GM18951 (cell line): ENCODE results near the gene DSG3.
"Not testable (repeated sequence)": the region's sequence is repeated elsewhere in the genome, so short reads cannot be mapped to it uniquely, and the experiment has no call there.

Source experiments
- POLR2A ChIP-seq: IDR thresholded peaks from 4 replicates; pipeline ENCODE4 v1.6.1; 2011; ENCODE audit warnings: mild to moderate bottlenecking; ENCODE audit not compliant: insufficient read length, insufficient read depth; ENCODE audit errors: extremely low read depth
- in situ Hi-C: fragments of 300-500 bp; cut with MboI; formaldehyde crosslinking; loops from one replicate; pipeline ENCODE4 v1.12.0; 2022; ENCODE audit warnings: low sequenced_read_pairs, mixed read lengths, inconsistent platforms; ENCODE audit not compliant: unreplicated experiment

DSG3 gene

DNA sequence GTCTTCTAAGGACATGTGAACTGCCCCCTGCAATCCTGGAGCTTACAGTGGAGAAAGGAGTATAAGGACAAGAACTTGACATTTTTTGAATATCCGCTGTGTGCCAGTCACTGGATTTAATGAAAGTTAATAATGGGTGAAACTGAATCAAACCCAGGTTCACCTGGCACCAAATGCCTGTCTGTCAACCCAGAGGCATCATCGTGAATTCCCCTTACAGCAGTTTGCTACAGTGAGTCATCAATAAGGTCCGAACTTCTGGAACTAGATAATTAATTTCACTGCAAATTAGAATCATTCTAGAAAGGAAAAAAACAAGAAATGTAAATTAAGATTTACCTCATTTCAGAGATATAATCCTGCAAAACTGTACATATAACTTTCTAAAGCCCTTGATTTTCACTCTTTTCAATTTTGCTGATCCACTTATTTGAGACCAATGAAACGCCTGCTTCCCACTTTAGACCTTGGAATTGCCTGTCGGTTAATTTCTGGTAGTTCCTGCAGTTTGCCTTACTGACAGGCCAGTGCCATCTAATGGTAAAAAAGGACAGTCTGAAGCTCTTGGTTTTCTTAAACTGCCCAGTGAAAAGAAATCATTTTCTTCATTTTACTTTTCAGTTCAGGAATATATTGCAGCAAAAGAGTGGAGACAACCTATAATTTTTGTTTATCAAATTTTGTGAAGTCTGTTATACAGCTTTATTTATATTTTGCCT is 58.6 kb downstream of the DSG3 start:
- in situ Hi-C loops: no loop called here

DNA sequence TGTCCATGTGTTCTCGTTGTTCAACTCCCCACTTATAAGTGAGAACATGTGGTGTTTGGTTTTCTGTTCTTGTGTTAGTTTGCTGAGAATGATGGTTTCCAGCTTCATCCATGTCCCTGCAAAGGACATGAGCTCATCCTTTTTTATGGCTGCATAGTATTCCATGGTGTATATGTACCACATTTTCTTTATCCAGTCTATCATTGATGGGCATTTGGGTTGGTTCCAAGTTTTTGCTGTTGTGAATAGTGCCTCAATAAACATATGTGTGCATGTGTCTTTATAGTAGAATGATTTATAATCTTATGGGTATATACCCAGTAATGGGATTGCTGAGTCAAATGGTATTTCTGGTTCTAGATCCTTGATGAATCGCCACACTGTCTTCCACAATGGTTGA is 59.6 kb downstream of the DSG3 start:
- in situ Hi-C loops: not testable (repeated sequence)

More for the DNA sequence above, 58.6 kb downstream of the DSG3 start:
- TF ChIP-seq POLR2A: no peak

DNA sequence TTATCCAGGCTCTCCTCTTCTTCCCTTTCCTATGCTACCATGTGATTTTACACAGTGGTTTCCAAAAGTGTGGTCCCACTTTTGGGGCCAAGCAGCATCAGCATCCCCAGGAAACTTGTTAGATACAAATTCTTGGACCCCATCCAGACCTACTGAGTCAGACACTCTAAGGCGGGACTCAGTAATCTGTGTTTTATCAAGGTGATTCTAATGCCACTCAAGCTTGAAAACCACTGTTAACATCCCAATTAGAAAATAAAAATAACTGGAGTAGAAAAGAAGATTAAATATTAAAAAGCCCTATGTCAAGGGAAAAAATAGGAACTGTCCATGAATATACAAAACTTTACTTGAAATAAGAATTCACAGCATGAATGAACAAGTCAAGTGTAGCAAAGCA is 61.2 kb downstream of the DSG3 start:
- no peak for TF ChIP-seq POLR2A
- in situ Hi-C loops: no loop called here

DNA sequence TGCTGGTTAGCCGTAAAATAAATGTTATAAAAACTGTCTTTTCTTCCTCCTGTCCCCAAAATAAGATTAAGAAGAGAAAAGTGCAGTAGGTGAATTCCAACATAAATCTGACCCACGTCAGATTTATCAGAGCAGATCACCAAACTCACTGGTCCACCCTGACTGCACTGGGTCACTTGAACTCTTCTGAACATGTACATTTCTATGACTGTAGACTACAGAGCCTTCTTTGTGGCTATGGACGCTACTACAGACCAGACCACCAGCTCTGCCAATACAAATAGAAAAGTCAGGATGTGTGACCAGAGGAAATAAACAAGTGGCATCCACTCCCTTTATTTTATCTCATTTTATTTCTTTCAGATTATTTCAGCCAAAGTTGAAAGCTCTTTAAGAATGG is 62.0 kb downstream of the DSG3 start:
- in situ Hi-C loops: no loop called here
- TF ChIP-seq POLR2A: no peak

DNA sequence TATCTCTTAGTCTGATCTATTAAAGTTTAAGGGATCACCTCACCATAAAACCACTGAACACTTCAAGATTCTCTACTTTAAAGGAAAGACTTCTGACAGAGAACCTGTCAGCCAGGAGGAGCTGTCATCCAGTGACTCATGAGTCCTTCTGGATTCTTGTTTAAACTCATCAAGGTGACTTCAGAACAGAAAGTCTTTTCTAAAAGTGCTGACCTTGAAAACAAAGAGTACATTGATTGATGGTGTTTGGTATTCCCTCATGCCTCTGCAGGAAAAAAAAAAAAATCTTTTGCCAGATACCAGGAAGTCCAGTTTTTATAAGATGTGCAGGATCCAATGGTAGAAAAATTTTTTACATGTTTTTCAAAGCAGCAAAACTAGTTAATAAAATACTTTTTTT is 62.8 kb downstream of the DSG3 start:
- in situ Hi-C loops: no loop called here
- TF ChIP-seq POLR2A: no peak

DNA sequence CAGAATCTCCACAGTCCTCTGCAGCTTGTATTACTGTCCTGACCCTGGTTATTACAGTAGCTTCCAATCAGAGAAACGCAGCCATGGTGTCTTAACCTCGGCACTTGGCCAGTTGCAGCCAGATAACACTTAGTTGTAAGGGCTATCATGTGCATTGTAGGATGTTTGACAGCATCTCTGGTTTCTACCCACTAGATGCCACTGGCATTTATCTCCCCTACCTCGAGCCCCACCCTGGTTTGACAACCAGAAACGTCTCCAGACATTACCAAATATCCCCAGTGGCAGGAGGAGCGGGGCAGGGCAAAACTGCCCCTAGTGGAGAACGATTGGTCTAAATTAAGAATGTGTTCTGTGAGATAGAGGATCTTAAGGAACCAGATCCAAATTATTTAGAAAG is 63.6 kb downstream of the DSG3 start:
- in situ Hi-C loops: no loop called here
- no peak for TF ChIP-seq POLR2A

DNA sequence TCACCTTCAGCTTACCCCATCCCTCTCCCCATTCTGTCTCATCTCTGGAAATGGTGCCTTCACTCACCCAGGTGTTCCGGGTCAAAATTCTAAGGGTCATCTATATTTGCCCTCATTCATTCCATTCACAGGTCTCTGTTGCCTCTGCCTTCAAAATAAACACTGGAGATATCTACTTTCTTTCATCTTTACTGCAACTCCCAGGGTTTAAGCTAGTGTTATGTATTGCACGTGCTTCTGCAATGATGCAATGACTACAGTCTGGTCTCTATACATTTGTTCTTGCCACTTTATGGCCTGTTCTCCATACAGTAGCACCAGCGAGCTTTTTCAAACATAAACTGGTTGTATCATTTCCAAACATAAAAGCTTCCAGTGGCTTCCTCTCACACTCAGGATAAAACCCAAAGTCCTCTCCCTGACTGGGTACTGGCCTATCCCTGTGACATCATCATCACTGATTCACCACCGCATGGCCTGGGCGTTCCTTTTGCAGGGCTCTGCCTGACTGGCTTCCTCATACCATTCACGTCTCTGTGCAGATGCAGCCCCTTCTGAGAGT is 64.7 kb downstream of the DSG3 start:
- no peak for TF ChIP-seq POLR2A
- in situ Hi-C loops: no loop called here

DNA sequence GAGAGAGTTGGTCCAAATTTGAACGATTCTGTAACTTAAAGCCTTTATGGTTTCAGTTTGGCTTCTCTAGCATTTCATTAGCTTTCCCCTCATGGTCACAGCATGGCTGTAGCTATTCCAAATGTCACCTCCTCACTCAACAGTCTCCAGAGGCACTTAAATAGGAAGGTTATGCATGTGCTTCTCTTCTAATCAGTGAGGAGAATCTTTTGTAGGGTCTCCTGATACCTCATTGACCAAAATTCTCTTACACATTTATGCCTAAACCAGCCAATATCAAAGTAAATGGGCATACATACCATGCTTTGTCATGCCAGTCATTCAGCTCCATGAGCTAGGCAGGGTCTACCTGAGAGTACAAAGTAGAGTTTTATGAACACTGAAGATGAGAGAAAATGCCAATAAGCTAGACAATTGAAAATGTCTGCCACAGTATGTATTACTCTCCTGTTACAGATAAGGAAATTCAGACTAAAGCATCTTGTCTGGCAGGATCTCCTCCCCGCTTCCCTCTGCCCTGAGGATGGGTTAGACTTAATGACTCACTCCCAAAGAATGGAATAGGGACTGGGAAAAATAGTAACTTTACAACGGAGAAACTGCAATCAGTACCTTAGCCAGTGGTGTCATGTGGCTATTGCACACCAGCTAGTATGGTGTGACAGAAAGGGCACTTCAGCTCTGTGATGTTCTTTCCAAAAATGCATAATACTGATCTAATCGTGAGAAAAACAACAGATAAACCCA is 65.8 kb downstream of the DSG3 start:
- TF ChIP-seq POLR2A: no peak
- in situ Hi-C loops: no loop called here

DNA sequence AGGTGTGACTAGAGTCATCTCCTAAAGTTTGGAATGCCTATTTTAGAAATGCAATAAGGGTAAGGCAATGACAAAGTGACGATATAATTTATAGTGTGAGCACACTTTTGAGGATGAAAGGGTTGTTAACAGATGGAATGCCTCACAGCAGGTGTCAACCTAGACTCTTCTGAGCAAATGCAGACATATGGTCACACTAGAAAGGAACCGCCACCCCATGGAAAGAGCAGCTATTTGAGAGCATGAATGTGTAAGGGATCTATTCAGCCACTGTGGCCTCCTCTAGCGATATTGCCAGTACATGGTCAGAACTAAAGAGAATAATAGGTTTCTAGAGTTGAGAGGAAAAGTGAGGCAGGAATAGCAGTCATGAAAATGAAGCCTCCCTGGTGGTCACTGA is 68.9 kb downstream of the DSG3 start:
- in situ Hi-C loops: no loop called here
- no peak for TF ChIP-seq POLR2A

DNA sequence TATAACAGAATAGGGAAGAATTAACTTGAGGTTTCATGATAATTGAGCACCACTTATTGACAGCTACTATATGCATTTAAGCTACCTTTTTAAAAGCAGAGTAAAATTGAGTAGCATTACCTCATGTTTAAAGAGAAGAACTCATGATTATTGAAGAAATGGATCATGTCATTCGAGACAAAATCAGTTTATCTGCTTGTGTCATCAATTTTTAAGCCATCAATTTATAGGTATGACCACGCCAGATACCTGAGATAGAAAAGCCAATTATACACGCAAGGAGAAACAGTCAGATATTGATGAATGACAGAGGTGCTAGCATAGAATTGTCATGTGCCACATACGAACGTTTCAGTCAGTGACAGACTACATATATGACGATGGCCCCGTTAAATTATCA is 78.8 kb downstream of the DSG3 start:
- TF ChIP-seq POLR2A: no peak
- in situ Hi-C loops: no loop called here
